ENCODE data around the gene DPEP2.
"Not testable (repeated sequence)": the region's sequence is repeated elsewhere in the genome, so short reads cannot be mapped to it uniquely, and the experiment has no call there.

The DPEP2 gene

DNA sequence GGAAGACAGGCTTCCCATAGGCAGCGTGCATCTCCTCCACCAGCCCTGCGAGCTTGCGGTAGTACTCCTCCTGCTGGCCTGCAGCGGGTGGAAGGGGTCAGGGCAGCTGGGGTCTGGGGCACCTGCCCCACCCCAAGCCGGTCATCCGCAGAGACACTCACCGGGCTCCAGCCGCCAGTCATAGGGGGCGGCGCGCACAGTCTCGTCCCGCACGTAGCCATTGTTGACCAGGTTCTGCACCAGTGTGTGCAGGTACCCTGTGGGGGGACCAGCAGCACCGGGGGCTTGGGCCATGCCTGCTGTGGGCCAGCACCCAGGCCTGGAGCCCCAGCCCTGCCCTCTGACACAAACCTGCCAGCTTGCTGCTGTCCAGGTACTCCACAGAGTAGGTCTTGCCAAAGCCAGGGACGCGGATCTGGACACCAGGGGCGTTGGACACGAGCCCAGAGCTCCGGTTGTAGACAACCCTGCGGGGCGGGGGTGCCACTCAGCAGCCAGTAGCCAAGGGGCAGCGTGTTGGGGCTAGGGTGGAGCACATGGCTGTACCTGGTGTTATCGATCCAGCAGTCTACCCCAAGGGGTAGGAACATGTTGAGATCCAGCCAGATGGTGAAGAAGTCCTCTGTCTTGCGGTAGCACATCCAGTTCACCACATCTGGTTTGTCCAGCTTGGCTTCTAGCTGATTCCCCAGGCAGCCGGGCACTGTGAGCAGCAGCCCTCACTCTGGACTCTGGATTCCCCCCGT is 56.6 kb downstream of the DPEP2 start:
- no peak for DNase-seq (ENCODE audit: extremely low read depth, low read depth)
- TF ChIP-seq CTCF (IDR thresholded peaks at IDR 0.05; ENCODE audit: low read depth, low read length) = no peak

GRCh38 chr16:67942200-67942509 is 57.1 kb downstream of the DPEP2 start:
- DNase-seq (ENCODE audit: extremely low read depth, low read depth) = no peak
- TF ChIP-seq CTCF (IDR thresholded peaks at IDR 0.05; ENCODE audit: low read depth, low read length) = peak; percentile 60

DNA sequence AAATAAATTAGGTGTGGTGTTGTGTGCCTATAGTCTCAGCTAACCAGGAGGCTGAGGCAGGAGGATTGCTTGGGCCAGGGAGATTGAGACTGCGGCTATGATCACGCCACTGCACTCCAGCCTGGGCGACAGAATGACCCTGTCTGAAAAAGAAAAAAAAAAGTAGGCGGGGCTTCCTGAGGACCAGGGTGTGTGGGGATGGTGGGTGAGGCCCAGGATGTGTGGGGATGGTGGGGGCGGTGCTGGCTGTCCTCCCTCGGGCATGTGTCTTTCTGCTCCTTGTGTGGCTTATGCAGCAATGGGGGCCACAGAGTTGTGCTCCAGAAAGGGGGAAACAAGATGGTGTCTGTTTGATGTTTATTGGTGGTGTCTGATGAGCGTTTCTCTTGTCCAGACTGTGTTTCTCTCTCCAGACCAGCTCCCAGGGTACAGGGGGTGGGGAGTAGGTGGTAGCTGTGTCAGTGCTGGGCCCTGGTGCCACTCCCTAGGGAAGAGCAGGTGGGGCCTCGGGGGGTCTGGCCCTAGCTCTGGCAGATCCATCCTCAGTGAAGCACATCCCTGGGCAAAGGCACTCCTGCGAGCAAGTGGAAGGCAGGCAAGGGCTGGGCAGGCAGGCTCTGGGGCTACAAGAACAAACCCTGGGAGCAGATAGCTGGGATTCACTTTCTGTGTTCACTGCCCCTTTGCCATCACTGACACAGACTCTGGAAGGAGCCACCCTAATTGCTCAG is 57.6 kb downstream of the DPEP2 start:
- DNase-seq (ENCODE audit: extremely low read depth, low read depth) = no peak
- TF ChIP-seq CTCF (IDR thresholded peaks at IDR 0.05; ENCODE audit: low read depth, low read length) = no peak

- no peak for TF ChIP-seq CTCF (IDR thresholded peaks at IDR 0.05; ENCODE audit: low read depth, low read length)
- no peak for DNase-seq (ENCODE audit: extremely low read depth, low read depth)
Measured at GRCh38 chr16:67940446-67941089, 58.7 kb downstream of the DPEP2 start.

DNA sequence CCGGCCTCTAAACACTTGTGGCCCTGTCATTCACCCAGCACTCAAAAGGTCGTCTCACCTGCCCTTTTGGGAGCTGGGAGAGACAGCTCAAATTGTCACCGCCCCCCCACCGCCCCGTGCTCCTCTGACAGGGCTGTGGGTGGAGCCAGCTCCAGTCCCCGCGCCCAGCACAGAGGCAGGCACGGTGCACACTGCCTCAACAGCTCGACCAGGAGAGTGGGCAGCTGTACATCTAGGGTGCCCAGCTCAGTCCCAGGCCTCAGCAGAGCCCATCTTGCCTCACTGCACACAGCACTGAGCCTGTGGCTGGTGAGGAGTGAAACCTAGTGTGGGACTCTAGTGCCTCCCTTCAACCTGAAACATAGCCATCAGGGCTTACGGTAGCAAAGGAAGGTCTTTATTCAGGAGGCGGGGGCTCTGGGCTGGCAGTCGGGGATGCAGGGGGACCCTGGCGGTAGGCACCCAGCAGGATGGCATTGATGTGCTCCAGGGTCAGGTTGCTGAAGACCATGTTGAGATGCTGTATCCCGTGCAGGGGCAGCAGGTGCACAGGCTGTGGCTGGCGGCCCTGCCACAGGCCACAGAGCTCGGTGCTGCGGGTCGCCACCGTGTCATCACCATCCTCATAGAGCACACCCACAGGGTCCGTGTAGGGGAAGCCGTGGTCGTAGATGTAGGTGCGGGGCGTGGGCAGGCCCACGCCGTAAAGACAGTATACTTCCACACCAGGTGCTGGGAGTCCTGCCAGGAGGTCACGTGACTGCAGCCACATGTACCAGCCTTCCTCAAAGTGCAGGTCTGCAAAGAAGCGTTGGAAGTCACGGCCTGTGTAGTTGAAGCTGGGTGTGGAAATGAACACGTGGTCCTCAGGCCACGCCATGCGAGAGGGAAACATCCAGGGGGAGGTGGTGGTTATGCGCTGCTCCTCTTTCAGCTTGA is 59.5 kb downstream of the DPEP2 start:
- TF ChIP-seq CTCF (IDR thresholded peaks at IDR 0.05; ENCODE audit: low read depth, low read length) = no peak
- DNase-seq (ENCODE audit: extremely low read depth, low read depth) = no peak

DNA sequence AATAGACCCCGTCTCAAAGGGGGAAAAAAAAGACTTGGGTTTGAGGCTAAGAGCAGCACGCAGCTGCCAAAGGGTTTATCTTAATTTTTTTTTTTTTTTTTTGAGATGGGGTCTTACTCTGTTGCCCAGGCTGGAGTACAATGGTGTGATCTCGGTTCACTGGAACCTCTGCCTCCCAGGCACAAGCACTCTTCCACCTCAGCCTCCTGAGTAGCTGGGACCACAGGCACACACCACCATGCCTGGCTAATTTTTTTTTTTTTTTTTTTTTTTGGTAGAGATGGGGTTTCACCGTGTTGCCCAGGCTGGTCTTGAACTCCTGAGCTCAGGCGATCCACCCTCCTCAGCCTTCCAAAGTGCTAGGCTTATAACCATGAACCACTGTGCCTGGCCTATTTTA is 61.6 kb downstream of the DPEP2 start:
- DNase-seq (ENCODE audit: extremely low read depth, low read depth) = not testable (repeated sequence)
